IMR-90 (cell line): Measurements from ENCODE around the gene CLDN9. TPM values are rescaled to one million over a fixed set of nuclear protein-coding genes. Genes with fewer than 3 reads are reported as not detected.

Source experiments
- ATAC-seq: fragments of 200-7000 bp; cut with Tn5 transposase; 2 replicates; pipeline ENCODE4 v1.9.1; 2020; ENCODE audit warnings: low read depth, mild to moderate bottlenecking, moderate library complexity
- BruUV-seq: library from RNA; stranded (reverse); fragments of 400-500 nt; replicated peaks from 2 replicates; lab custom pipeline; 2021; lab: Mats Ljungman, UMichigan
- CTCF ChIA-PET: fragments of 300-600 bp; formaldehyde crosslinking; extraction: SDS; loops from one replicate; lab custom pipeline; 2021; ENCODE audit warnings: antibody characterized with exemption; lab: Yijun Ruan, JAX
- POLR2A ChIA-PET: fragments of 300-600 bp; sonication (Branson Sonifier 250); formaldehyde crosslinking; loops from one replicate; lab custom pipeline; 2022; ENCODE audit warnings: antibody characterized with exemption; ENCODE audit not compliant: unreplicated experiment; lab: Charles Lee
- DNase-seq: peaks from one replicate; pipeline ENCODE4 v3.0.0; 2013
- H2AFZ ChIP-seq: replicated peaks from 2 replicates; pipeline ENCODE3; 2013; ENCODE audit warnings: low read length, mild to moderate bottlenecking; ENCODE audit not compliant: poor library complexity
- H2AK5ac ChIP-seq: 2 replicates; pipeline ENCODE4 v1.6.1; 2013; ENCODE audit warnings: low read depth, low read length, inconsistent platforms
- H2AK9ac ChIP-seq: replicated peaks from 2 replicates; pipeline ENCODE3; 2013; ENCODE audit warnings: mild to moderate bottlenecking, low read depth, low read length, moderate library complexity; ENCODE audit not compliant: poor library complexity
- H2BK120ac ChIP-seq: 2 replicates; pipeline ENCODE4 v1.6.1; 2013; ENCODE audit warnings: low read depth, low read length, inconsistent platforms
- H2BK15ac ChIP-seq: 3 replicates; pipeline ENCODE4 v1.6.1; 2013; ENCODE audit warnings: low read depth, low read length, inconsistent platforms
- H2BK20ac ChIP-seq: 2 replicates; pipeline ENCODE4 v1.6.1; 2013; ENCODE audit warnings: low read depth, mild to moderate bottlenecking, inconsistent platforms, low read length, moderate library complexity
- H2BK5ac ChIP-seq: 2 replicates; pipeline ENCODE4 v1.6.1; 2013; ENCODE audit warnings: mild to moderate bottlenecking, low read depth, low read length, inconsistent platforms; ENCODE audit not compliant: poor library complexity, severe bottlenecking
- H3K14ac ChIP-seq: replicated peaks from 2 replicates; pipeline ENCODE4 v1.6.1; 2013; ENCODE audit warnings: low read depth, low read length, inconsistent platforms
- H3K18ac ChIP-seq: 2 replicates; pipeline ENCODE4 v1.6.1; 2013; ENCODE audit warnings: low read depth, low read length, control low read depth
- H3K23ac ChIP-seq: 2 replicates; pipeline ENCODE4 v1.6.1; 2013; ENCODE audit warnings: low read depth, low read length, inconsistent platforms
- H3K27ac ChIP-seq: 2 replicates; pipeline ENCODE4 v1.5.1; 2013; ENCODE audit warnings: mild to moderate bottlenecking, control low read depth, low read length; ENCODE audit not compliant: insufficient read depth
- H3K27me3 ChIP-seq: 2 replicates; pipeline ENCODE4 v1.6.1; 2013; ENCODE audit warnings: low read length; ENCODE audit not compliant: control insufficient read depth, insufficient read depth
- H3K36me3 ChIP-seq: 2 replicates; pipeline ENCODE4 v1.6.1; 2013; ENCODE audit warnings: low read length, mixed read lengths; ENCODE audit not compliant: control insufficient read depth, insufficient read depth
- H3K4ac ChIP-seq: 2 replicates; pipeline ENCODE4 v1.6.1; 2013; ENCODE audit warnings: low read depth, low read length, inconsistent platforms
- H3K4me1 ChIP-seq: 2 replicates; pipeline ENCODE4 v1.6.1; 2013; ENCODE audit warnings: low read length, mixed read lengths; ENCODE audit not compliant: control insufficient read depth, insufficient read depth
- H3K4me2 ChIP-seq: 2 replicates; pipeline ENCODE4 v1.6.1; 2013; ENCODE audit warnings: low read depth, mild to moderate bottlenecking, control low read depth, low read length, moderate library complexity
- H3K4me3 ChIP-seq: 2 replicates; pipeline ENCODE4 v1.5.1; 2013; ENCODE audit warnings: low read depth, mild to moderate bottlenecking, control low read depth, low read length, moderate library complexity; ENCODE audit not compliant: insufficient read depth
- H3K56ac ChIP-seq: 2 replicates; pipeline ENCODE4 v1.6.1; 2013; ENCODE audit warnings: low read length, inconsistent platforms; ENCODE audit not compliant: insufficient read depth; ENCODE audit errors: extremely low read depth
- H3K79me1 ChIP-seq, 2 experiments: 2 replicates each; pipeline ENCODE4 v1.6.1; 2013; ENCODE audit warnings: low read length in 2 of 2, inconsistent platforms in 1 of 2, low read depth in 1 of 2
- H3K9ac ChIP-seq: 2 replicates; pipeline ENCODE4 v1.6.1; 2013; ENCODE audit warnings: low read depth, low read length, control low read depth
- H3K9me1 ChIP-seq: 2 replicates; pipeline ENCODE4 v1.6.1; 2013; ENCODE audit warnings: low read length, inconsistent platforms; ENCODE audit not compliant: insufficient read depth
- H3K9me3 ChIP-seq: 2 replicates; pipeline ENCODE4 v1.6.1; 2013; ENCODE audit warnings: low read length; ENCODE audit not compliant: control insufficient read depth, insufficient read depth
- H4K20me1 ChIP-seq: 2 replicates; pipeline ENCODE4 v1.6.1; 2013; ENCODE audit warnings: low read length, inconsistent platforms; ENCODE audit not compliant: insufficient read depth
- H4K5ac ChIP-seq: 2 replicates; pipeline ENCODE4 v1.6.1; 2013; ENCODE audit warnings: mild to moderate bottlenecking, low read depth, low read length, control low read depth
- H4K8ac ChIP-seq, 2 experiments: 2 replicates each; pipeline ENCODE4 v1.6.1; 2013; ENCODE audit warnings: low read depth in 2 of 2, low read length in 2 of 2, control low read depth in 1 of 2, inconsistent platforms in 1 of 2
- H4K91ac ChIP-seq: 2 replicates; pipeline ENCODE4 v1.6.1; 2013; ENCODE audit warnings: low read depth, low read length, inconsistent platforms; ENCODE audit not compliant: insufficient read depth
- BHLHE40 ChIP-seq: fragments of 150-350 bp; IDR thresholded peaks from 2 replicates; pipeline ENCODE4 v1.6.1; 2016; ENCODE audit warnings: mild to moderate bottlenecking, low read depth, low read length
- CTCF ChIP-seq: conservative IDR thresholded peaks from 2 replicates; pipeline ENCODE4 v1.5.1; 2012; ENCODE audit warnings: mild to moderate bottlenecking, low read depth, low read length, improper control_type of control experiment
- POLR2A ChIP-seq: IDR thresholded peaks from 2 replicates; pipeline ENCODE4 v1.6.1; 2012; ENCODE audit warnings: mild to moderate bottlenecking, low read depth, low read length
- RAD21 ChIP-seq: IDR thresholded peaks from 2 replicates; pipeline ENCODE4 v1.6.1; 2012; ENCODE audit warnings: low read length, improper control_type of control experiment
- WGBS, 2 experiments: methylation state at CpG; one replicate each; pipeline versions ENCODE4 v1.1.5 to v1.1.7; 2013; ENCODE audit warnings: missing lambda C conversion rate in 2 of 2; ENCODE audit not compliant: insufficient read length in 1 of 2; ENCODE audit errors: extremely low coverage in 2 of 2; 5-methylcytosine and 5-hydroxymethylcytosine counted together
- dilution Hi-C: fragments of 300-500 bp; cut with HindIII; formaldehyde crosslinking; loops from one replicate; pipeline ENCODE4 v1.14.3; 2018; ENCODE audit warnings: low sequenced_read_pairs; ENCODE audit not compliant: unreplicated experiment
- in situ Hi-C: fragments of 300-500 bp; cut with MboI; formaldehyde crosslinking; loops from 3 replicates; pipeline ENCODE4 v1.14.3; 2019; ENCODE audit warnings: low sequenced_read_pairs, inconsistent platforms, mixed read lengths
- intact Hi-C: fragments of 100-400 bp; cut with micrococcal nuclease; formaldehyde crosslinking; loops from 2 replicates; pipeline ENCODE4 v1.10.0; 2022
- polyA plus RNA-seq, 3 experiments: library from polyadenylated mRNA; depleted of rRNA; stranded (reverse); fragments of >200 nt; gene quantifications; 2 replicates each; pipeline ENCODE4 v1.2.3, GENCODE V29; 2012; ENCODE audit warnings: low replicate concordance in 1 of 3
- total RNA-seq: library from RNA; depleted of rRNA; stranded (reverse); fragments of >200 nt; gene quantifications from 2 replicates; pipeline ENCODE4 v1.2.3, GENCODE V29; 2012
- TF ChIP-seq, protein P1 (sequence below): fragments of 150-350 bp; IDR thresholded peaks from 2 replicates; pipeline ENCODE4 v1.6.1; 2017; ENCODE audit warnings: mild to moderate bottlenecking, antibody characterized with exemption, low read length, low read depth

Gene CLDN9
- total and polyA plus RNA-seq, 2 of the 4 experiments (the other 2 are of a cell fraction): 0.05 TPM; not detected in 1

- H4K8ac ChIP-seq: no peak overlapping the region
- ATAC-seq: no peak
- no peak overlapping the region for H3K4me2 ChIP-seq
- H3K9me1 ChIP-seq: 0 out of 2 replicates have a peak, but pooled peaks cover 4% of the 10 kb centered on the region
- no peak overlapping the region for H2AFZ ChIP-seq
- H3K56ac ChIP-seq: no peak overlapping the region
- H3K14ac ChIP-seq: no peak overlapping the region
- no TSS peak for BruUV-seq
- H4K20me1 ChIP-seq: no peaks in the 10 kb centered on the region
- H2AK9ac ChIP-seq: no peak overlapping the region
- dilution Hi-C loops (no loop called here), intact Hi-C loops (no loop called here), in situ Hi-C loops (no loop called here)
- H3K4me1 ChIP-seq: peaks cover 6% of the 10 kb centered on the region
- no peak overlapping the region for H2BK20ac ChIP-seq
- H2BK120ac ChIP-seq: no peak overlapping the region
- no peak overlapping the region for H2BK5ac ChIP-seq
- CTCF ChIA-PET: no interaction called here
- no peak overlapping the region for H4K91ac ChIP-seq
- no peak overlapping the region for H3K9ac ChIP-seq
- WGBS, 2 experiments: no CpG with 5 or more reads among the region's 5 CpGs
- H3K4ac ChIP-seq: no peak overlapping the region
- DNase-seq: no peak
- no peak overlapping the region for H2AK5ac ChIP-seq
- POLR2A ChIA-PET: no interaction called here
- H3K18ac ChIP-seq: no peak overlapping the region
- peaks cover 14 to 18% of the 10 kb centered on the region in 2 experiments for H3K79me1 ChIP-seq
- no peaks in the 10 kb centered on the region for H3K36me3 ChIP-seq
- H3K23ac ChIP-seq: no peak overlapping the region
- H3K27me3 ChIP-seq: peaks cover 1% of the 10 kb centered on the region; the same call in 1 of the 2 replicates
- H3K4me3 ChIP-seq: no peak overlapping the region
- TF ChIP-seq CTCF (no peak), POLR2A (no peak), RAD21 (no peak), BHLHE40 (no peak)
- TF ChIP-seq, protein P1, sequence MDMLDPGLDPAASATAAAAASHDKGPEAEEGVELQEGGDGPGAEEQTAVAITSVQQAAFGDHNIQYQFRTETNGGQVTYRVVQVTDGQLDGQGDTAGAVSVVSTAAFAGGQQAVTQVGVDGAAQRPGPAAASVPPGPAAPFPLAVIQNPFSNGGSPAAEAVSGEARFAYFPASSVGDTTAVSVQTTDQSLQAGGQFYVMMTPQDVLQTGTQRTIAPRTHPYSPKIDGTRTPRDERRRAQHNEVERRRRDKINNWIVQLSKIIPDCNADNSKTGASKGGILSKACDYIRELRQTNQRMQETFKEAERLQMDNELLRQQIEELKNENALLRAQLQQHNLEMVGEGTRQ: no peak
- H3K9me3 ChIP-seq: no peaks in the 10 kb centered on the region
- H3K27ac ChIP-seq: no peak overlapping the region
- no peak overlapping the region for H4K5ac ChIP-seq
- no peak overlapping the region for H2BK15ac ChIP-seq
Observed at GRCh38 chr16:2982402-2982801, 30.3 kb upstream of the CLDN9 start.
